GM19468 (cell line): ENCODE results near the gene NKAIN4.

Experiments used
- ATAC-seq: cut with Tn5 transposase; IDR thresholded peaks from one replicate; pipeline ENCODE4 v1.9.1; 2021; ENCODE audit warnings: mild to moderate bottlenecking, moderate library complexity, moderate number of reproducible peaks; ENCODE audit not compliant: unreplicated experiment; ENCODE audit errors: extremely low read depth

NKAIN4 gene

DNA sequence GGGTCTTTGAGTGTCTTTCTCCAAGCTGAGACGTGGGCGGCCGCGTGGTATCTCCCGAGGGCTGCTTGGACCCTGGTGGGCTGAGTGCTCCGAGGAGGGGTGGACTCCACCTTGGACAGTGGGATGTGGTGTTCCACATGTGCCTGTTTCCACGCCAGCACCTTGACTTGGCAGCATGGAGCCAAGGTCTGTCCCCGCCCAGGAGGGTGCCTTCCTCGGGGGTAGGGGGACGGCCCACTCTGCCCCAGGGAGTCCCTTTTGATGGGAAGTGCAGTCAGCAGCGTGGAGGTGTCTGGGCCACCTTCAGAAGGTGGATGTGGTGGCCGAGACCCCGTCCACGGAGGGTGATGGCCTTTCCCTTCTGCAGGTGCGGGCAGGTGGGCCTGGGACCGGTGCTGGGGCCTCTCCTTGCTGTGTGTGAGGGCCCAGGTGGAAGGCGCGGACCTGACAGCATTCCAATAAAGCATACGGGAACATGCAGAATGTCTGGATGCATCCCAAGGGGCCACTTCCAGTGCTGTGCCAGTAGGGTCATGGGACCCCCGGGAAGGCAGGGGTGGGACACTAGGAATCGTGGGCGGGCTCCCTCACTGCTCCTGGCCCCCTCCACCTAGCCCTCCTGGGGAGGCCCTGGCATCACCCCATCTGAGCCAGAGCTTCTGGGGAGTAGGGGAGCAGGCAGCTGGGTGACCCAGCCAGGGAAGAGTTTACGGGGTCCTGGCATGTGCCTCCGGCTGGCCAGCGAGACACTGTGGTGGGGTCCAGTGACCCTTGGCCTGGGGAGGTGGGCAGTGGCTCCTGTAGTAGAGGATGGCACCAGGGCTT lies 35.3 kb upstream of the NKAIN4 start:
- no peak for ATAC-seq

DNA sequence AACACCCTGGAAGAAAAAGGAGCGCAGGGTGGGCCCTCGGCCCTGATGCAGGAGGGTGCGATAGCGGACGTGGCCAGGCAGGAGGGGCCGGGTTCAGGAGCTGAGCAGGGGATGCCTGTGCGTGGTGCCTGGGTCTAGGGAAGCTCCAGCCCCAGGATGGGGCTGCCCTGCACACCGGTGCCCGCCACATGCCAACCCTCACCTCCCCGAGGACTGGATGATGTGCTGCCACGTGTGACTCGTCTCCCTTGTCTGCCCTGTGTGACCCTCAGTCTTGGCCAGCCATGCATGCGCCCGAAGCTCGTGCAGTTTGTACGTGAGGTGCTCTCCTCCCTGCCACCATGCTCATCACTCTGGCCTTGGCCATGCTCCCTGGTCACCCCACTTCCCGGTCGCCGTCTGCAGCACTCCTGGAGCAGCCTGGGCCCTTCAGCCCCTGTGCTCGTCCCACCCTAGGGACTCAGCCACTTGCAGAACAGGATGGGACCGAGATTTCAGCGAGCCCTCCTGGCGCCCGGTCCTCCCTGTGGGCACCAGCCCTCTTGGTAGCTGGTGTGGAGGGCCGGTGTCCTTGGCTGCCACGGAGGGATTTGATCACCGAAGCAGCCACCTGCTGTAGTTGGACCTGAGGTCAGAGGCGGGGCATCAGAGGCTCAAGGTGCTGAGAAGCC lies 34.5 kb upstream of the NKAIN4 start:
- no peak for ATAC-seq

DNA sequence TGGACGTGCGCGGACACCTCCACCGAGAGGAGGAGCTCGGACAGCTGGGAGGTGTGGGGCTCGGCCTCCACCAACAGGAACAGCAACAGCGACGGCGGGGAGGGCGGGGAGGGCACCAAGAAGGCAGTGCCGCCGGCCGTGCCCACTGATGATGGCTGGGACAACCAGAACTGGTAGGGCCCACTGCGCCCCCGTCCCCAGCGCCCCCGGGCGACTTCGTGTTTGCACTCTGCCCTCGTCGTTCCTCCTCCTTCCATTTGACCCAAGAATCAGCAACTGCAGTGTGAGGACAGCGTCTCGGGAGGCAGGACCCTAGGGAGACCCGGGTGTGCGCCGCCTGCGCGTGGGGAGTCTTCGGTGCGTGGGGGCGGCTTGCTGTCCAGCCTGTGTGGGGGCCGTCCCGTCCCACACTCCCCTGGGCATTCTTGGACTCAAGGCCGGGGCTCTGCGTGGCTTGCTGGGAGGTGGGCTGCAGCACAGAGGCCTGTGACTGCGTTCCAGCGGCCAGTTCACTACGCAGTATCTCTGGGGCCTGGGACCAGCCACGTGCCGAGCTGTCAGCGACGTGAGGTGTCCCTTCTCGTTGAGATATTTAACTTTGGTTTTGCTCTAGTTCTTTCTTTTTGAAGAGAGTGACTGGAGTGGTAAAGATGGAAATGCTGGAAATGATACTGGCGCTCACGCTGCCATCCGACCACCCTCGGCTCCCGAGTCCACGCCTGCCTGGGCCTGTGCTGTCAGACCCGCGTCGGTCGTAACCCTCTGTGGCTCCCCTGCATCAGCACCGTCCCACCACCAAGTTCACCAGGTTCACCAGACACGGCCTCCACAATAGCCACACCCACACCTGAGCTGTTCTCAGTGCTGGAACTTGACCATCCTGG lies 33.7 kb upstream of the NKAIN4 start:
- ATAC-seq, result no peak

DNA sequence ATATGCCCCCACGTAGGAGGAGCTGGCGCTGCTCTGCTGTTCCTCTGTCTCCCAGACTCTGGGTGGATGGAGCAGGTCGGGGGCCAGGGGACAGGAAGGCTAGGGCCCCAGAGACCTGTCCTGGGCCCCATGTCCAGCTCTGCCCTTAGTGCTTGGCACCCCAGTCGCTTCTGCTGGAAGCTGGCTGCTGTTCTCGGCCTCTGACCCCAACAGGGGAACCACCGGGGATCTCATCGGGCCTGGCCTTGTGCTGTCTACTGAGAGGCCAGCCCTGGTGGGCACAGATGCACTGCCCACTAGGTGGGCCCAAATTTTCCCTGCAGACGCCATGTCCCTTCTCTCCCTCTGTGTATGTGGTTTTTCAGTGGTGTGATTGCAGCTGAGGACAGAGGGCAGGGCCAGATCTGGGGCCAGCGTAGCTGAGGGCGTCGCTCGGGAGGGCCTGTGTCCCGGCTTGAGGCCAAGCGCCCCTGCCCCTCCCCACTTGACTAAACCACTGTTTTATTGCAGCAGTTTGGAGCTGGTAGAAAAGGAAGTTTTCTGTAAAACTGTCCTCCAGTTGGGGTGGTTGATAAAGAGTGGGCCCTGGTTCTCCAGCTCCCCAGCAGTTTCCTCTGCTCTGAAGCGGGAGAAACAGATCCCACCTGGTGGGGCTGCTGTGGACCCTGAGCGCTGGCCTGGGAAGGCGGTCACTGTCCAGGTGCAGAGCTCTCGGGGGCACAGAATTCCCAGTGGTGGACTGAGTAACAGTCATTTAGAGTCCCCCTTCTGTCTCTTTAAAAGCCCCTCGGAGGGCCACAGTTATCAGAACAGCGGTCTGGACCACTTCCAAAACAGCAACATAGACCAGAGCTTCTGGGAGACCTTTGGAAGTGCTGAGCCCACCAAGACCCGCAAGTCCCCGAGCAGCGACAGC lies 32.8 kb upstream of the NKAIN4 start:
- ATAC-seq, result no peak

DNA sequence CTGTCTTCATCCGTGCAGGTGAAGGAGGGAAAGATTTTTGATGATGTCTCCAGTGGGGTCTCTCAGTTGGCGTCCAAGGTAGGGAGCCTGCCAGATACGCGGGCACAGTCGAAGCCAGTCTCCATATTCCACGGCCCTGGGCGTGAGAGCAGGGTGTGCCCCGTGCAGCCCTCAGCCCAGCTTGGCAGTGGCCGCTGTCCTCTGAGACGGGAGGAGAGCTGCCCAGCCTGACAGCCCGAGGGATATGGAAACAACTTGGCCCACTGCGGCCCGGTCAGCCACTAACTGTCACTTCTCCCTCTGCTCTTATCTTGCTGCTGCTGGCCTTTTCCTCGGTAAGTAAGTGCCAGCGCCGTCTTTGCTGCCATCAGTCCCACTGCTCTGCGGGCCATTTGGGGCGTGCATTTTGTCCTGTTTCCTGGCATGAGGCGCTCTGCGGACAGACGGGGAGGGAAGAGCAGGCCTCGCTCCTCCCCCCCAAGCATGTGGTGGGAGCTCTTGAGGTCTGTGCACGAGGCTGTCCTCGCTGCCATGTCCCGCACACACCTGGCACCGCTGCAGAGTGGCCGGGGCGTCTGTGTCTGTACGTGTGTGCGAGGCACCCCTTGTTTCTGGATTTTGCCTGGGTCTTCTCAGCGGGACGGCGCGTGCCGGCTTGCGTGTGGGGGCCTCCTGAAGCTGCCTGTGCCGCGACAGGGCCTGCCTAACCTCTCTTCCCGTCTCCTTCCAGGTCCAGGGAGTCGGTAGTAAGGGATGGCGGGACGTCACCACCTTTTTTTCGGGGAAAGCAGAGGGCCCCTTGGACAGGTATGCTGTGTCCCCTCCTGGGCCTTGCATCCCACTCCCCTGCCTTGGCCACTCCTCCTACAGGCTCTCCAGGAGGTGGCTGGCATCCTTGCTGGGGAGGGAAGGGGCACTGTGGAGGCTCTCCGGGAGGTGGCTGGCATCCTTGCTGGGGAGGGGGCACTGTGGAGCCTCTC lies 31.7 kb upstream of the NKAIN4 start:
- no peak for ATAC-seq

DNA sequence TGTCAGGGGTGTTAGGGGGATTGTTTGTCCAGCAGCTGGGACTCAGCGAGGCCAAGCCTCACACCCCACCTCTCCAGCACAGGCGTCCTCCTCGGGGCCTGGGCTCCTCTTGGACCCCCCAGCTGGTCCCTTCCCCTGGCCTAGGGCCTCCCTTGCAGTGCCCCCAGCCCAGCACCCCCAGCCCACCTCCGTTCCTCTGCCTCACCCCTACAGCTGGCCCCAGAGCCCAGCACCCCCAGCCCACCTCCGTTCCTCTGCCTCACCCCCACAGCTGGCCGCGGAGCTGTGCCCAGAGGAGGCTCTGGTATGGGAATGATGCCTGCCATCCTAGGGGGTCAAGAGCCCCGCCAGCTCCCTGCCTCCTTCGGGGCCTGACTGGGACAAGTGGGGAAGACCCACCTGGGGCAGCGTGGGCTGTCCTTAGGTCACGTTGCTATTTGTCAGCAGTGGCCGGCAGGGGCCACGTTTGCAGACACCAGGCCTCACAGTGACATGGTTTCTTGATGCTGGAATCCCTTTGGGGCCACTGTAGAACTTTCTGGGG lies 30.8 kb upstream of the NKAIN4 start:
- ATAC-seq, result no peak

DNA sequence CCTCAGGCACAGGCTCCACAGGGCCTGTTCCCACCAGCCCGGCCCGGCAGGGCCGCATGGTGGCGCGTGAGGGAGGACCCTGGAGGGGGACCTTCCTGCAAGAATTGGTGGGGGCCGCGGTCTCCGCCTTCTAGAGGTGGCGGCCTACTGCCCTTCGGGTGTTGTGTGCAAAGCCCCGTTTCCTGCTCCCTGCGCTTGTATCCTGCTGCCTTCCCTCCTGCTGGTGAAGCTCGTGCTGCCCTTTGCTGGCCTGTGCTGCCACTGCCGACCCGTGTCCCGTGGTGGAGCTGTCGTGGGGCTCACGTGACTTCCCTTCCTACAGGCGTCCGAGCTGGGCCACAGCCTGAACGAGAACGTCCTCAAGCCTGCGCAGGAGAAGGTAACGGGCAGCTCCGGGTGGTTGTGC lies 30.3 kb upstream of the NKAIN4 start:
- no peak for ATAC-seq

DNA sequence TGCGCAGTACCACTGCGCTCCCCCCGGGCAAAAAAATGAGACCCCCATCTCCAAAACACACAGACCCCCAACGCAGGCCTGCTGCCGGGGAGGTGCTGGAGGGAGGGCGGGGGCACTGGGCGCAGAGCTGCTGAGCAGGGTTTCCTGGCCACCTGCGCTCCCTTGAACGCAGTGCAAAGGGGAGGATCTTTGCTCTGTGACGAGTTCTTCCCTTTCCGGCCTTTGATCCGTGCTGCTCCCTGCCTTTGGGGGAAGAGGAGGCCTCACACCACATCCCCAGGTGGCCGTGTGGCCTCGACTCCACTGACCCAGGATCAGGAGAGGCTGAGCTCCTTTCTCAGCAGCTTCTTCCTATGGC lies 29.8 kb upstream of the NKAIN4 start:
- no peak for ATAC-seq

DNA sequence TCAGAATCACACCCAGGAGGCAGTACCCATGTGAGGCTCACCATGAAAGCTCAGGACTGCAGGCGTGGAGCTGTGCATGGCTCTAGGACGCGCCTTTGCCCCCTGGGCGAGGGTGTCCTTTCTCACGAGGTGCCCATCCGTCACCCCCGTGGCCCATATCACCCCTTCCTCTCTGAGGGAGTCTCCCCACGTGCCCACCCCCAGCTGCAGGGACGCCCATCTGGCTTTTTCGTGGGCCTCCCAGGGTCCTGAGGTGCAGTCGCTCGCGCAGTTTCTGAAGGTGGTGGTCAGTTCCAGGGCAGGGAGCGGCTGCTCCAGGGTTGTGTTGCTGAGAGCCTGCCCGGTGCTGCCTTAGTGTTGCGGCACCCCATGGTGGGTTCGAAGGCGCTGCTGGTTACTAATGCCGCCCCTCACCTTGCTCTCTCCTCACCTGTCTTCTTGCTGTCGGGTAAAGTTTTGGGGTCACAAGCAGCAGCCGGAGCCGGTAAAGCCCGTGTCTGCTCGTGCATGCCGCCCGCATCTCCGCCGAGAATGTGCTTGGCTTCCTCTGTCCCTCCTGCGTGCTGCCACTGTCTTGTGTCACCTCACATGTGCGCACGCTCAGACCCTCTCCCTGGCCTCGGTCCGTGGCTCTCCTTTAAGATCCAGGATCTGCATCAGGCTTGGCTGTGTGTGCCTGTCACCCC lies 29.3 kb upstream of the NKAIN4 start:
- ATAC-seq, result no peak

DNA sequence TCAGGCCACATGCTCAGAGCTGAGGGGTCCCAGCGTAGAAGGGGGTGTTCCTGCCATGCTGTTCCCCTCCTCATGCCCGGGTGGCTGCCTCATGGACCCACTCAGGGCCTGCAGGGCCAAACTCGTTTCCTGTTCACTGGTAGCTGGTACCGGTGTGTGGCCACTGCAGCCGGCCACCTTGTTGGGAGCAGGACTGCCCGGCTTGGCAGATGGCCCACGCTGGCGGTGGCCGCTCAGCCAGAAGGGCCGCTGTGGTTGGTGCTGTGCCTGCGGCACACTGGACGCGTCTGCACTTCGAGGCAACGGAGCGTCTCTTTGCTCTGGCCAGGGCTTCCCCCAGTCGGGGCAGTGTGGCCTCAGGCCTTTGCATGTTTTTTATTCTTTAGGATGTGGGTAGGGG lies 28.7 kb upstream of the NKAIN4 start:
- ATAC-seq, result no peak

DNA sequence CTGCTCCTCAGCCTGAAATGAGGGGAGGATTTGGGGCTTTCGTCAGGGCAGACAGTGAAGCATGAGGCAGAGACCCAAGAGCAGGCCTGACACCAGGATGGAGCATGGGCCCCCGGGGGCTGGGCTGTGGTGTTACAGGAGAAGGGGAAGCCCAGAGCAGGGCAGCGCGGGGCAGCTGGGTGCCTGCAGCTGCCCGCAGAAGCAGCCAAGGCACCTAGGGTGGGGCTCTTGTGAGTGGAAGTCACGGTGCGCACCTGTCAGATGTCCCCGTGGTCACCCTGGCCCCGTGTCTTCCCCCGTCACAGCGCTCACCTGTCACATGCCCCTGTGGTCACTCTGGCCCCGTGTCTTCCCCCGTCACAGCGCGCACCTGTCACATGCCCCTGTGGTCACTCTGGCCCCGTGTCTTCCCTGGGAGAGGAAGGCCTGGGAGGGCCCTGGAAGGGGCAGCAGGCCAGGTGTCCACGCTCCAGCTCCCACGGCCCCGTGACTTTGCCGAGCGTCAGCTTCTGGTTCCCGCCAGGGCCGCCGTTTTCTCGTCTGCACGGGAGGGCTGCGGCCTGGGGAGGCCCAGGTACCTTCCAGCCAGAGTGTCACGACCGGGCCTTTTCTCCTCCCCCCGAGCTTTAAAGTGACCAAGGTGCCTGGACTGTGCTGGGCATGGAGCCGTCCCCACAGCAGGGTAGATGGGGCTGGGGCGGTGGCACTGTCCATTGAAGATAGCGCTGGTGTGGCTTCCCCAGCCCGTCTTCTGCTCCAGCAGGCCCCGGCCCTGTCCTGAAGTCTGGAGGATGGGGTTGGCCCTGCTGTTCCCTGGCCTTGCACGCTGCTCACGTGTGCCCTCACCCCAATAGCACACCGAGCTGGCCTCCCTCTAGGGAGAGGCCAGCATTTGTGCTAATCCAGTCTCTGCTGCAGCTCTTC lies 27.7 kb upstream of the NKAIN4 start:
- ATAC-seq, result no peak

DNA sequence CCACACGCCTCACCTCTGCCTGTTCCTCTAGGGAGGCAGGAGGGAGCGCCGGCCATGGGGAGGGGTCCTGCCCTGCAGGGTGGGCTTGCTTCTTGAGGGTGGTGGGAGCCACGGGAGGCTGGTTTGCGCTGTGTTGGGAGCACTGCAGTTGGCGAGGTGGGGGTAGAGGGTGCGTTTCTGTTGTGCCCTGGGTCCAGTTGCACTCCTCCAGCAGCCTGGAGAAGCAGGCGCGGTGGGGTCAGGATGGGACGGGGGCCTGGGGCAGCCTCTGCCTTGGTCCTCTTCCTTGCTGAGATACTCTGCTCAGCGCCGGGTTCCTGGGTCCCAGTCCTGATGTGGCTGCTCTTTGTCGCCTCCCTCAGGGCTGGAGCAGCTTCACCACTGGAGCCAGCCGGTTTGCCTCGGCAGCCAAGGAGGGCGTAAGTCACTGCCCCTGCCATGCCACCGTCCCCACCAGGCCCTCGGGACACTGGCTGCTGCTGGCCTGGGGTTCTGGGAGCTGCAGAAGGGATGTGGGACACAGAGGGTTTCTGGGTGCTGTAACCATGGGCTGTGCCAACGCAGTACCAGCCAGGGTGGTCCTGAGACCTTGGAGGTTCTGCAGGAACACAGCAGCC lies 26.8 kb upstream of the NKAIN4 start:
- ATAC-seq, result no peak

DNA sequence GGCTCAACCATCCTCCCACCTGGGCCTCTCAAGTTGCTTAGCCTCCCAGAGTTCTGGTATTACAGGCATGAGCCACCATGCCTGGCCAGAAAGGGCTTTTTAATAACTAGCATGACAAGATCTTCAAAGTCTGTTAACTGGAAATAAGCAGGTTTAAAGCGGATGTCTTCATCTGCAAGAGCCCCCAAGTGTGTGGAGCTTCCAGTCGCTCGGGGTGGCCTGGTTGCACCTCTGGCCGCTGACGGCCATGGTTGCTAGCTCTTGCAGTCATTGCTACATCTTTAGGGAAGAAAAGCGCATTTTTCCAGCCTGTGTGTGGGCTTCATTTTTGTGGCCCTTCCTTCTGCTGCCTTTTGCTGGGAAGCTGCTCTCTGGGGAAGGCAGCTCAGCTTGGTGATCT lies 26.1 kb upstream of the NKAIN4 start:
- ATAC-seq, result no peak

DNA sequence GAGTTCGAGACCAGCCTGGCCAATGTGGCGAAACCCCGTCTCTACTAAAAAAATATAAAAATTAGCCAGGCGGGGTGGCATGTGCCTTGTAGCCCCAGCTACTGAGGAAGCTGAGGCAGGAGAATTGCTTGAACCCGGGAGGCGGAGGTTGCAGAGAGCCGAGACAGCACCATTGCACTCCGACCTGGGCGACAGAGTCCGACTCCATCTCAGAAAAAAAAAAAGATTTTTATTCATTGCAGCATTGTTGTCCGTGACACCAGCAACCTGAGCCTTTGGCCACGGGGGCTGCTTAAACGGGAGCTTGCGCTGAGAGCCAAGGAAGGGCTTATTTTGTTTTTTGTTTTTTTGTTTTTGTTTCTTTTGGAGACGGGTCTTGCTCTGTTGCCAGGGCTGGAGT lies 25.7 kb upstream of the NKAIN4 start:
- ATAC-seq, result no peak

DNA sequence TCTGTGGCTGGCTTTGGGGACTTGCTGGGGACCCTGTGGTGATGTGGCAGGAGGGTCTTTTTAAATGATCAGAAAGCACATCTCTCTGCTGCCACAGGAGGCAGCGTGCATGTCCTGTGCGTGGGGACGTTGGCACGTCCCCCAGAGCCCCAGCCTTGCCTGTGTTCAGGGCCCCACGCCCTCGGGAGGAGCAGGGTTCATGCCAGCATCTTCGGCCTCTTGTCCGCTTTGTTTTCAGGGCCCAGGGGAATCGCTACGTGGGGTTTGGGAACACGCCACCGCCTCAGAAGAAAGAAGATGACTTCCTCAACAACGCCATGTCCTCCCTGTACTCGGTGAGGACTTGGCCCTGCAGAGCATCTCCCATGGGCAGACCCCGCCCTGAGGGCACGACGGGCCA lies 24.4 kb upstream of the NKAIN4 start:
- no peak for ATAC-seq

DNA sequence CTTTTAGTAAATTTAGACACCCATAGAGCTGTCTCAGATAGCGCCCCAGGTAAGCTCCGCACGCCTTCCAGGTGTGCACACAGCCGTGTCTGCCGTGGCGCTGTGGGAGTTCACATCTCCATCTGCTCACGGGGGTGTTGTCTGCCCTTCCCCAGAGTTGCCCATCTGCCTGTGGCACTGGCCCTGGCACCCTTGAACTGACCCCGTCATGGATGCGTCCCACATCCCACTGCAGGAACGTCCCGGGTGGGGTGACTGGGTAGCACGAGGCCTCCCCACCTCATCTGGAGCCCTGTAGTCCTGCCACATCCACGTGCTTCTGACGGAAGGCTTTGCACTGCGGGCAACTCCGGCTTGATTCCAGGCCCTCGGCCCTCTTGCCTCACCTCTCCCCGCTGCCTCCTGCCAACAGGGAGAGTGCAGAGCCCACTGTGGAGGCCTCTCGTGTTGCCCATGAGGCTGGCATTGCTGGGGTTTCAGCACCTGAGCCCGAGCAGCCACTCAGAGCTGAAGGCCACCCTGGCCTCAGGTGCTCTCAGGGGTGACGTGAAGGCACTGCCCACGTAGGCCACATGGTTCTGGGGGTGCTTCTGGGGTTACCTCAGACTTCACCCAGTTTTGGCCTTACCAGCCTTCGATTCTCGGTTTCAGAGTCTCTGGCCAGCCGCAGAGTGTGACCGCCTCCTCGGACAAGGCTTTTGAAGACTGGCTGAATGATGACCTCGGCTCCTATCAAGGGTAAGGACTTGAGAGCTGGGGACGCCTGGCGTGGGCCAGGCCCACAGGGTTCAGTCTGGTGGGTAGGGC lies 23.4 kb upstream of the NKAIN4 start:
- no peak for ATAC-seq
